GM21381 (cell line): ENCODE data around the gene GRIN1.

Experiments used
- ATAC-seq: cut with Tn5 transposase; IDR thresholded peaks from one replicate; pipeline ENCODE4 v1.9.1; 2021; ENCODE audit warnings: mild to moderate bottlenecking, moderate library complexity; ENCODE audit not compliant: unreplicated experiment

GRIN1 gene

GRCh38 chr9:137189297-137190295 is 50.6 kb downstream of the GRIN1 start:
- no peak for ATAC-seq

- no peak for ATAC-seq
Observed at GRCh38 chr9:137190315-137190856, 51.4 kb downstream of the GRIN1 start.

GRCh38 chr9:137191245-137191644 is 52.3 kb downstream of the GRIN1 start:
- ATAC-seq: no peak

GRCh38 chr9:137191691-137192447 is 52.9 kb downstream of the GRIN1 start:
- ATAC-seq: no peak

- ATAC-seq: no peak
Observed at GRCh38 chr9:137192448-137192780, 53.5 kb downstream of the GRIN1 start.

GRCh38 chr9:137192859-137193258 is 53.9 kb downstream of the GRIN1 start:
- ATAC-seq: no peak

- no peak for ATAC-seq
Observed at GRCh38 chr9:137193771-137194170, 54.8 kb downstream of the GRIN1 start.

GRCh38 chr9:137194388-137194787 is 55.4 kb downstream of the GRIN1 start:
- no peak for ATAC-seq

- no peak for ATAC-seq
Observed at GRCh38 chr9:137194909-137195308, 56.0 kb downstream of the GRIN1 start.

- ATAC-seq: no peak
Observed at GRCh38 chr9:137195525-137196220, 56.7 kb downstream of the GRIN1 start.

GRCh38 chr9:137198051-137198901 is 59.3 kb downstream of the GRIN1 start:
- no peak for ATAC-seq

GRCh38 chr9:137198902-137199283 is 59.9 kb downstream of the GRIN1 start:
- no peak for ATAC-seq

- ATAC-seq: no peak
Observed at GRCh38 chr9:137199411-137200121, 60.6 kb downstream of the GRIN1 start.

GRCh38 chr9:137200311-137201204 is 61.6 kb downstream of the GRIN1 start, which contains the start of gene TPRN:
Gene TPRN, minus strand, starts transcription at chr9:137200741. Its CDS starts 30 bp downstream, at chr9:137200711.
- peak; percentile 84 for ATAC-seq

GRCh38 chr9:137201205-137201868 is 62.4 kb downstream of the GRIN1 start:
- no peak for ATAC-seq

- ATAC-seq: no peak
Observed at GRCh38 chr9:137202966-137203365, 64.0 kb downstream of the GRIN1 start.

GRCh38 chr9:137204731-137205125 is 65.8 kb downstream of the GRIN1 start:
- ATAC-seq: no peak
